K562 treated with DMSO at 1 percent for 48 hours (cell line): ENCODE measurements around the gene C1QTNF7. TPM values are rescaled to one million over a fixed set of nuclear protein-coding genes. Genes with fewer than 3 reads are reported as not detected.

Experiments
- total RNA-seq: library from RNA; unstranded; fragments of 300-600 nt; gene quantifications from 2 replicates; pipeline ENCODE4 v1.2.3, GENCODE V29; 2022; ENCODE audit warnings: low replicate concordance; ENCODE audit errors: extremely low read depth

The C1QTNF7 gene, protein sequence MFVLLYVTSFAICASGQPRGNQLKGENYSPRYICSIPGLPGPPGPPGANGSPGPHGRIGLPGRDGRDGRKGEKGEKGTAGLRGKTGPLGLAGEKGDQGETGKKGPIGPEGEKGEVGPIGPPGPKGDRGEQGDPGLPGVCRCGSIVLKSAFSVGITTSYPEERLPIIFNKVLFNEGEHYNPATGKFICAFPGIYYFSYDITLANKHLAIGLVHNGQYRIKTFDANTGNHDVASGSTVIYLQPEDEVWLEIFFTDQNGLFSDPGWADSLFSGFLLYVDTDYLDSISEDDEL
- total RNA-seq, result not detected in 2 replicates

DNA sequence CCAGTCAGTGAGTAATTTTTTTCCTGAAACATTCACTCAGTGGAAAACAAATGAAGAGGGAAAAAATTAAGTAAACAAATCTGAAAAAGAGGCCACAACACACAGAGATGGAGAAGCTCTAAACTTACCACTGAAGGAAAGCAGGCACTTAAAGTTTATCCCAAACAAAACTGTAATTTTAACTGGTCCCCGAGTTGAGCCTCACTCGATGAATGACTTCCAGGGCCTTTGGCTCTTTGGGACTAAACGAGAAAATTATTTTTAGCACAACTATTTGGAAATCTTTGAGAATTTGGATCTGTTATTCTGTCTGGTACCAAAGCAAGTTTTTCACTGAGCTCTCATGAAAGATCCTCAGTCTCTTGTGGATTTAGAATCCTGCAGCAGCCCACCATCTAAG is at the start of gene C1QTNF7:
TSS of gene C1QTNF7 (plus strand) at position 333 of the 400 bp plus-strand sequence. CDS start 7,711 bp downstream, outside the sequence.

DNA sequence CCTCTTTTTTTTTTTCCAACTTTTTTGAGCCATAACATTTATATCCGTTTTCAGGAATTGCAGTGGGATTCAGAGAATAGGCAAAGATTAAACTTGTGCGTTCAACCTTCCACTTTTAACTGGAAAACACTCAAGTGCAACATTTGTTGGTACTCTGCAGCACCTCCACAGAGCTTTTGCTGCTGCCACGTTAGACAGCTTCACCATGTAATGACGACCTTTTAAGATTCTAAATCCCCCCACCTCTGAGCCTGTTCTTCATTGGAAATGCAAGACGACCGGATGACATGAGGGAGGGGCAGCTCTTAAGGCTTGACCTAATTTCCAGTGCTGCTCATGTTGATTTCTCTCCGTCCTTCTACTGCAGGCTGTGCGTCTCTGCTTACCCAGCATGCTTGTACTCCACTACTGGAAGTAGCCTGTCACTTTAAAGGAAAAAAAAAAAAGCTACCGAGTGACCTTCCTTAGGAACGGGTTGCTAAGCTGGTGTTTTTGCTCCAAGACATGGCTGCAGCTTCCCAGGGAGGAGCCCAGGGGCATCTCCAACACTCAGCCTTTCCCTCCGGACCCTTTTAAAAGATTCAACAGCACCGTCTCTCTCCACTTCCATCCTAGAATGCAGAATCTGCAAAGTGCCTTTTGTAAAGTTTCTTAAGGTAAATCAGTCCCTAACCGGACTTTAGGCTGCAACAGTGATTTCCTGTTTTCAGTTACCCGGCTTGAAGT is 41.7 kb downstream of the C1QTNF7 start, which contains the start of gene CC2D2A:
TSS of gene CC2D2A (plus strand) at position 481 of the 726 bp plus-strand sequence. CDS start 6,051 bp downstream, outside the sequence.

Other genes starting within 250 kb of the C1QTNF7 start
- gene CC2D2A, start 41.8 kb downstream of the C1QTNF7 start, total RNA-seq, result not detected in 2 replicates
- not detected in 2 replicates for gene FBXL5, start 227.3 kb downstream of the C1QTNF7 start, total RNA-seq